ELR (cell line): ENCODE measurements around the gene TLR3.
"Not testable (repeated sequence)": the region's sequence is repeated elsewhere in the genome, so short reads cannot be mapped to it uniquely, and the experiment has no call there.

Source experiments
- DNase-seq: peaks from one replicate; pipeline ENCODE4 v3.0.0-alpha.2; 2015; ENCODE audit warnings: low read depth

Gene TLR3

DNA sequence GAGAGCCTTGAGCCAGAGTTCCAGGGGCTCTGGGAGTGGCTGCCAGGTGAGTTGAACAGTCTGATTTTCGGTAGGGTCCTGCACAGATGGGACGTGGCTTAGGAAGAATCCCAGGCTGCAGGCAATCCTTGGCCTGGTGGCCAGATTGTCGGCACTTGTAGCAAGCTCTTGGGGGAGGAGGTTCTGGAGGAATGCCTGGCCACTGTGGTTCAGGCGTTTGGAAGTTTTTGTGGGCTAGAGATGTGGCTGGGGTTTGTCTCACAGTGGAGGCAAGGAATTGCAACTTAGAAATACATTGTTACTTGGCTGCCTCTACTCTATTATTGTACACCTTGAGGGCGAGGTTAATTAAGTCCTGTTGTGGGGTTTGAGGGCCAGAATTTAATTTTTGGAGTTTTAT is 21.5 kb upstream of the TLR3 start:
- DNase-seq = not testable (repeated sequence)

DNA sequence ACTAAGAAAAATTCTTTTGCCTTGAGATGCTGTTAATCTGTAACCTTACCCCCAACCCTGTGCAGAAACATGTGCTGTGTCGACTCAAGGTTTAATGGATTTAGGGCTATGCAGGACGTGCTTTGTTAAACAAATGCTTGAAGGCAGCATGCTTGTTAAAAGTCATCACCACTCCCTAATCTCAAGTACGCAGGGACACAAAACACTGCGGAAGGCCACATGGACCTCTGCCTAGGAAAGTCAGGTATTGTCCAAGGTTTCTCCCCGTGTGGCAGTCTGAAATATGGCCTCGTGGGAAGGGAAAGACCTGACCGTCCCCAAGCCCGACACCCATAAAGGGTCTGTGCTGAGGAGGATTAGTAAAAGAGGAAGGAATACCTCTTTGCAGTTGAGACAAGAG is 18.8 kb upstream of the TLR3 start:
- not testable (repeated sequence) for DNase-seq

DNA sequence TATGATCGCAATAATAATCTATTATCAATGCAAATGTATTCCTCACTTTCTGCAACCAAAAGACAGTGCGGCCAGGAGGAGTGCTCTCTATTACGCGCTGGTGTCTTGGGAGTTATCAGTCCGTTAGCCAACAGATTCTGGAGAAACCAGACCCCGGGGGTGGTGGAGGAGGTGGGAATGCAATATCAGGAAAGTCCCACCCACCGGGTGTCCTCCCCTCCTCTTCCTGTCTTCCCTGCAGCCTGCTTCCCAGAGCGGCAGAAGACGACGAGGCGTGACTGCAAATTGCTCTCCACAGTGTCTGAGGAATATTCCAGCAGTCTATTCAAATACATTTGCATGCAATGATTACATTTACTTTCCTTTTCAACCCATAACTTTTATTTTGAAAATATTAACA is 17.9 kb upstream of the TLR3 start:
- DNase-seq = no peak

DNA sequence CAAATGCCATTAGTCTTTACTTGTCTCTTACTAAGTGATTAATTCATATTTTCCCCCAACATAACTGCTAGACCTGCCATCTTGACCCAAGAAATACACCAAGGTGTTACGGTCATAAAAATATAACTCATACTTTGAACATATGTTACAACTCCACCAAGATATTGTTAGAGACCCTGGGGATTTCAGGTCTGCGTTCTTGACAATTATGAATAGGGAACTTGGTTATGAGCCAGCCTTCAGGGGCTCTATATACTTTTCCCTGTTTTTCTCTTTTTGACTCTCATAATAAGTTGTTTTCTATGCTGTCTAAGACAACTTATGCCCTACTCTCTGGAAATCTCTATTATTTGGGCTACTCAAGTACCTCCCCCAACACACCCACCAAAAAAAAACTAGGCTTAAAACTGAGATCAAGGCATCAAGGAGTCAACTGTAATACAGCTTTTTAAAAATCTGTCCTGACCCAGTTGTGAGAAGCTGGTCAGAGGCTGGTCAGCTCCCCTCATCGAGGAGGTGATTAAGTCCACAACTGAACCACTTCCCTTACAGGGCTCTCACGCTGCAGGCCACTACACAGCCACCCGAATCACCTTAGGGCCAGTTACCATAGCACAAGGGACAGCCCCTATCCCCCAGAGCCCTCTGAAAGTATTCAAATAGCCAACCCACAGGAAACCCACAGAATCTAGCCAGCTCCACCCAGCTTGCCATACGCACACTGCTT is 10.5 kb upstream of the TLR3 start:
- no peak for DNase-seq

DNA sequence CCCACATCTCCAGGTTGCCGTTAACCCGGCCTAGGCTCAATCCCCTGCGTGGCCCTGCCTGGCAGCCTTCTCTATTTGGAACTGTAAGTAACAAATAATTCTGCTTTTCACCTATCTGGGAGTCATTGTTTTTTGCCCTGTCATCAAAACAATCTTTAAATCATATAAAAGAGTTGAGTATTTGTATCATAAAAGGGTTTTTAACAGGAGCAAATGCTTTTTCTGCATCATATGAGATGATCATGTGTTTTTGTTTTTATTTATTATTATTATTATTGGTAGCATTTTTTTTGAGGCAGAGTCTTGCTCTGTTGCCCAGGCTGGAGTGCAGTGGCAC is 10.0 kb upstream of the TLR3 start:
- DNase-seq = no peak

DNA sequence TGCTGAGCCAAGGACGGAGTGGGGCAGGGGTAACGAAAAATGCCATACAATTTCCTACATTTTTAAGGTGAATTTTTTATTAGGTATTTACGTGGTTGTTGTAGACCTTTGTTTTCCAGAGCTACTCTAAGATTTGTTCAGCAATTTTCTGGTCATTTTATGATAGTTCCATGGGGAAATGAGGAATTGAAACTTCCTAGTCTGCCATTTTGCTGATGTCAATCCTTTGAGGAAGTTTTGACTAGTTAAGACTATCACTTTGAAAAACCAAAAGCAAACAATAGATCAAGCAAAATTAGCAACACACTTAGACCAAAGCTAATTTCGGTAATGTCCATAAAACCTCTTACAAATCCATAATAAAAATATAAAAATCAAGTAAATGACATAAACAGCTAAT is 7.0 kb upstream of the TLR3 start:
- DNase-seq = no peak

DNA sequence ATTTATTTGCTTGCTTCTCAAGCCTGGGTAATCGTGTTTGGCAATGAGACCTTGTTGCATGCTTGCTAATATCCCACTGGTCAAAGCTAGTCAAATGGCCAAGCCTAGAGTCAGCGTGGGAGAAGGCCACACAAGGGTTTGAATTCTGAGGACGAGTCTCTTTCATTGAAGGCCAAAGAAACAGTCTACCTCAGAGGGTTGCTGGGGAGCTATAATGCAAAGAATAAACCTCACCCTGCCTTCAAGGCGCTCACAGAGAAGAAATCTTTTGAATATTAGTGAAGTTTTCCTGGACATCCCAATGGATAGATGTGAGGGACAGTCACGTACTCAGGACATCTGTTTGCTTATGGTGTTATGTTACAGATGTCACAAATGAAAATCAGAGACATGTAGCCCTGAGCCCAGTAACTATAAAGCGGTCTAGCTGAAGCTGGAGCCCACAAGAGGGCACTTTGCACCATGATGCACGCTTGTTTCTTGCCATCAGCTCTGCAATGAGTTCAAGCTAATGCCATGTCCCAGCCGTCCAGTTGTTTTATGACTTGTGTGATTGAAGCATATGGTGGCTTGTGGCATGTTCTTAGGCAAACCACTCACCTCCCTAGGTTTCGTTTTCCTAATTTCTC is 1.1 kb upstream of the TLR3 start:
- DNase-seq = peak; percentile 56

DNA sequence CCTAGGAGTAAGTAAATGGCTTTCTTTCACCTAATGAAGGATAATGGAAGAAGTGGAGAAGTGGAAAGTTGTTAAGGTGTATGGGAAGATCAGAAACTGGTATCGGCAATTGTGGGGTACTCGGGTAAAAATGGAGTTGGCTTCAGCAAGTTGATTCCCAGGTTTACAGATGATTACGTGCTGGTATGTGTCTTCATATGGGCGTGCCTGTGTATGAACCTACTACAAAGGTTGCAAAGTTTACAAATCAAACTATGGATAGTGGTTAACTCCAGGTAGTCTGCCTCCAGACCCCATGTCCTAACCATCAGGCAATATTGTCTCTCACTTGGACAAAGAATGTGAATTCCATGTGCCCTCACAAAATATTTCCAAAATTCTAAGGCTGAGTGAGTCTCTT is 773 bp downstream of the TLR3 start:
- no peak for DNase-seq

DNA sequence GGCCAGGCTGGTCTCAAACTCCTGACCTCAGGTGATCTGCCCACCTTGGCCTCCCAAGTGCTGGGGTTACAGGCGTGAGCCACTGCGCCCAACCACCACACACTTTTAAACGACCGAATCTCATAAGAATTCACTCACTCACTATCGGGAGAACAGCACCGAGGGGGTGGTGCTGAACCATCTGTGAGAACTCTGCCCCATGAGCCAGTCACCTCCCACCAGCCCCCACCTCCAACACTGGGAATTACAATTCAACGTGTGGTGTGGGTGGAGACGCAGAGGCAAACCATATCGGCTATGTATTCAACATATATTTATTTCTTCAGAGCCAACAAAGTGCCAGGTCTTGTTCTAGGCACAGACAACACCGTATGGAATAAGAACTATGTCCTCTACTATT is 3.6 kb downstream of the TLR3 start:
- DNase-seq = no peak

DNA sequence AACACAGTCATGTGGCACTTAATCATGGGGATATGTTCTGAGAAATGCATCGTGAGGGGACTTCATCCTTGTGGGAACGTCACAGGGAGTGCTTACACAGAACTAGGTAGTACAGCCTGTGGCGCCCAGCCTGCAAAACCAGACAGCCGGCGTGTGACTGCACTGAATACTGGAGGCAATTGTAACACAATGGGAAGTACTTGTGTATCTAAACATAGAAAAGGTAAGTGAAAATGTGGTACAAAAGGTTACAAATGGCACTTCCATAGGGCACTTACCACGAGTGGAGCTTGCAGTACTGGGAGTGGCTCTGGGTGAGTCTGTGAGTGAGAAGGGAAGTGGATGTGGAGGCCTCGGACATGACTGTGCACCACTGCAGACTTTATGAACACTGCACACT is 5.2 kb downstream of the TLR3 start:
- no peak for DNase-seq

DNA sequence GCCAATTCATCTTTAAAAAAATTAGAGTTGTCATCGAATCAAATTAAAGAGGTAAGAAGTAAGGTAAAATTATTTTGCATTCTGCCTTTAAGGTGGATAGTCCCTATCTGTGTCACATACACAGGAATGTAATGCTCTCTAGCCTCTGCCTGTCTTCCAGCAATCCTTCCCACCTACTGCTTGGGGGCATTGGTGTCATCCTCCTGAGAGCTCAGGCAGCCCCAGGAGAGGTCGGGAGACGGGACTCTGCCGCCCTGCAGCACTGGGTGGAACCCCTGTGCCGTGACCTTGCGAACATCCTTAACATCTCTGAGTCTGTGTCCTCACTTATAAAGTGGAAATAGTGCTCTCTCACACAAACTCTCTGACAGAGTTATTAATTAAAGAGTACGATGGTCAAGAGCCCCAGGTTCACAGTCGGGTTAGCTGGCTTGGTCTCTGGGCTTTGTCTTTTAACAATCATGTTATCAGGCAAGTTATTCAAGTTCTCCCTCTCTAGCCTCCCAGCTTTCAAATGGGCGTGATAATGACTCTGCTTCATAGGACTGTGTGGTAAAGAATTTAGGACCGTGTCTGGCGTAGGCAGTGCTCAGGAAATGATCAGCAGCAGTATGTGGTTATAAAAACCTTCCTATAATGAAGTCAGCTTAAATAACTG is 10.2 kb downstream of the TLR3 start:
- DNase-seq = no peak

DNA sequence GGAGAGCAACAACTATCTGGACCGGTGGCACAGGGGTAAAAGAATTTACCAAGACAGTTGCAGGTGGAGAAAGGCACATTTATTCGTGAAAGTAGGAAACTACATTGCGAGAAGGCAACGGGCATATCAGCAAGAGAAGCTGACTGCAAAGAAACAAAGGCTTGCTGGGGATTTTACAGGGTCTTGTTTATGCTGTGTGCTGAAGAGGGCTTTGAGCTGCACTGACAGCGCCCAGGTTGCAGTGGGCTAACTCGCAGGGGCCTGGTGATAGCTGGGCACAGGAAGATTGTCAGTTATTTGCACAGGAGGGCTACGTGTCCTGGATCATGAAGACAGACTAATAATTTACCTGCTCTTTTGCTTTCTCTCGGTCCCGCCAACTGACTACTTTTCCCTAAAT is 10.7 kb downstream of the TLR3 start:
- DNase-seq = no peak

DNA sequence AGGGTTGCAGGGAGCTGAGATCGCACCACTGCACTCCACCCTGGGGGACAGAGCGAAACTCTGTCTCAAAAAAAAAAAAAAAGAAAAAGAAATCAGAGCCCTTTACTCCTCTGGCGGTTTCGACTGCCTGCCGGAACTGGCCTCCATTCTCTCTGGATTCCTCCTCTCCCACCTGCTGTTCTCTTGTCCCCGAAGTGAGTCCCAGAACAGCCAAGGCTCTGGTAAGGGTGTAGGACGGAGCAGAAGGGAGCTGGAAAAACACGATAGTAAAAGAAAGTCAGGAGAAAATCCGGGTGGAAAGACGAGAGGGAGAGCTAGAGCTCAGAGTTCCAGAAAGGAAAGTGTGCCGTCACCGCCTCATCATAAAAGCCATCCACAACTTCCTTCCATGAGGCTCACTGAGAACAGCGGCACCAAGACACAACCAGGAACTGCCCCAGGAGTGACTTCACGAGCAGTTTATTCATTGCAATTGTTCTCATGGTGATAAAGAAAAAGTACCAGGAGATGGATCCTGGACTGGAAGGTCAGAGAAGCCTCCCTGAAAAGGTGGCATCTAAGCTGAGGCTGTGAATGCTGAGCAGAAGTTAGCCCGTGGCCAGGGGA is 12.3 kb downstream of the TLR3 start:
- DNase-seq = no peak

DNA sequence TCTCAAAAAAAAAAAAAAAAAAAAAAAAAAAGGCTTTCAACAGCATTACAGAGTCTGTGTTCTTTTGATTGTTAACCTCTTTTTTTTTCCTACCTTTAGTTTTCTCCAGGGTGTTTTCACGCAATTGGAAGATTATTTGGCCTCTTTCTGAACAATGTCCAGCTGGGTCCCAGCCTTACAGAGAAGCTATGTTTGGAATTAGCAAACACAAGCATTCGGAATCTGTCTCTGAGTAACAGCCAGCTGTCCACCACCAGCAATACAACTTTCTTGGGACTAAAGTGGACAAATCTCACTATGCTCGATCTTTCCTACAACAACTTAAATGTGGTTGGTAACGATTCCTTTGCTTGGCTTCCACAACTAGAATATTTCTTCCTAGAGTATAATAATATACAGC is 13.3 kb downstream of the TLR3 start:
- no peak for DNase-seq

DNA sequence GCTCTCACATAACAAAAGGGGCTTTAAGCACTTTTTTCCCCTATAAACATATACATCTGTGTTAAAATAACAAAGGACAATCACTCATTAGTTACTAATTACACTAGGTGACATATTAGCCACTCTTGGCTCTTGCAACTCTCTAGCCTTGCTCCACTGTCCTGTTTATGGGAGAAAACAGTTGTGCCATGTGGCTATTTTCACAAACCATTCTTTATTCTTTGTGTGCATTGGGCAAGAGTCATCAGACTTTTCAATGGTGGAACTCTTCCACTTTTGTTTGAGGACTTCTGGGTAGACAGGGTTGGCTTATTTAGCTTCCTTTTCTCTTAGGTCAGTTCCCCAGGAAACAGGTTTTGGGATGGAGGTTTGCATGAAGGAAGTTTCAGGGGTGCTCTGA is 19.6 kb downstream of the TLR3 start:
- DNase-seq = no peak

DNA sequence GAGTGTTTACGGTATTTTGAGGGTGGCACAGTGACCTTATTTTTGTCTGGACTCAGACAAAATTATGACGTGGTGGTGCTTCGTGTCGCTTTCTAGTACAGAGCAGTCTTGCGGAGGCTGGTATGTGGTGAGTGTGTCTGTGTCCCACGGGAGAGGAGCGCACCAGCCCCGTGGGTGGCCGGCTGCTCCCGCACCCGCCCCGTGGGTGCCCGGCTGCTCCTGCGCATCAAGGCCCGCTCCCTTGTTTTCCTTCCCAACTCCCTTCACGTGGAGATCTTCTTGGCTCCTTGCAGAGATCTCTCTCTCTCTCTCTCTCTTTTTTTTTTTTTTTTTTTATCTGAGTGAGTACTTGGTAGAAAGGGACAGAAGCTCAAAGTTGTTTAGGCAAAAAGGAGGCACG is 23.3 kb downstream of the TLR3 start:
- DNase-seq = no peak

DNA sequence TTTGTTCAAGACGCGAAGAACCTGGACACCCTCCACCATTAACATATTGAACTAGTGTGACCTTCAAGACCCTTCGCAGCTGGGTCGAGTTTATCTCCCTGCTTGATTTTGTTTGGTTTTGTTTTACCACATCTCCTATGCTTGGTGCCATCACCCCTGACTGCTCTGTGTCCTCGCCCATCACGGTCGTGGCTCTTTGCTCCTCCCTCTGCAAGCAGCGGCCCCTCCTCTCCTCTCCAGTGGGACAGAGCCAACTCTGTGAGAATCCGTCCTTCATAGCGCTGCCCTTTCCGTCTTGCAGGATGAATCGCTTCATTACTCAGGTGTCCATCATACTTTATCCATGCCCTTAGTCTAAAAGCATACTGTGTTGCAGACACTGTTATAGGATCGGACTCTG is 26.4 kb downstream of the TLR3 start:
- no peak for DNase-seq

DNA sequence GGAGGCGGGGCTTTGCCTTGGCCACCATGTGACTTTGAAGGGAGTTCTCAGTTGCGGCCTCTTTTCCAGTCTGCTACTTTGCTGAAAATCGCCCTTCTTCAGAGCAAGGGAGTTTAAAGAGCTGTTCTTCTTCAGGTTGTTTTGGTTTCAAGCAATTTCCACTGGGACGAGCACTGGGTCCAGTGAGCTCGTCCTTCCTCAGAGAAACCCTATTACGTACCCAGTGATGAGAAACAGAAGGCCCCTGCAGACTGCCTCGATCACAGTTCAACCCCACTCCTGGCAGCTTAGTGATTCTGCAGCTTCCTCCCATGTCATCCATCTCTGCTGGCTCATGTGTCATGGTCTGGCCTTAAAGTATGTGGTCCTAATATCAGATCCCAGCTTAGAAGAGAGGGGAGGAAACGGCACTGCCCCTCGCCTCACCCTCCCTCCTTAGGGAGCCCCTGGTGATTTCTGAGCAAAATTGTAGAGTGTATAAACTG is 27.8 kb downstream of the TLR3 start:
- no peak for DNase-seq

DNA sequence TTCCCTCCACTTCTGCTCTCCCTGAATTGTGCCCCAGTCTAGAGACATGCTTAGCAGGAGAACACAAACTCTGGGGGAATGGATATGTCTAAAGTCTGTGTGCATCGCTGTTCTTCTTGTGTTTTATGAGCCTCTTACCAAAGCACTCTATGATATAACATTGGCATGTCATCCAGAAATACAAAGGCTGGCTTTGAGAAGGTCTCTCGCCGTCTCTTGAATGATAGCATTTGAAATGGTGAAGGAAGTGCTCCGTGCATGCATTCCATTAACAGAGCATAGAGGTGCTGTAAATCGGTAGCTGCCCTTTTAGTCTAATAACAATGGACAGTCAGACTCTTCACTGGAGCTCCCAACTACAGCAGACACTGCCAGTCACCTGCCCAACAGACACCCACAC is 28.4 kb downstream of the TLR3 start:
- no peak for DNase-seq

DNA sequence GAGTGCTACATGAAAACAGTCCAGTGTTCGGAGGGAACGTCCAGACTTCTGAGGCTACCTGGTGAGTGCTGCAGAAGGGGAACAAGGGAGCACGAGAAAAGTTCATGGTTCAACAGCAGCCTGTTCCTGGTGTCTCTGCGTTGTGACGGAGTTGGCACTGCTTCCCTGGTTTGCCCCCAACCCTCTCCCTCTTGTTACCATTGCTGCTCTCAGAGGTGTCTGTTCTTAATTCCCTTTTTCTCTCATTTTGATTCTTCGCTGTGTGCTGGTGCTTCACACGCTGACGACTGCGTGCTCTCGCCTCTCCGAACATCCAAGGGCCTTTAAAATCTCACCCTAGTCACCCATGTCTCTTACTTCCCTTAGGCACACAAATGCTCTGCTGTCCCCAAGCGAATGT is 34.0 kb downstream of the TLR3 start:
- DNase-seq = no peak

DNA sequence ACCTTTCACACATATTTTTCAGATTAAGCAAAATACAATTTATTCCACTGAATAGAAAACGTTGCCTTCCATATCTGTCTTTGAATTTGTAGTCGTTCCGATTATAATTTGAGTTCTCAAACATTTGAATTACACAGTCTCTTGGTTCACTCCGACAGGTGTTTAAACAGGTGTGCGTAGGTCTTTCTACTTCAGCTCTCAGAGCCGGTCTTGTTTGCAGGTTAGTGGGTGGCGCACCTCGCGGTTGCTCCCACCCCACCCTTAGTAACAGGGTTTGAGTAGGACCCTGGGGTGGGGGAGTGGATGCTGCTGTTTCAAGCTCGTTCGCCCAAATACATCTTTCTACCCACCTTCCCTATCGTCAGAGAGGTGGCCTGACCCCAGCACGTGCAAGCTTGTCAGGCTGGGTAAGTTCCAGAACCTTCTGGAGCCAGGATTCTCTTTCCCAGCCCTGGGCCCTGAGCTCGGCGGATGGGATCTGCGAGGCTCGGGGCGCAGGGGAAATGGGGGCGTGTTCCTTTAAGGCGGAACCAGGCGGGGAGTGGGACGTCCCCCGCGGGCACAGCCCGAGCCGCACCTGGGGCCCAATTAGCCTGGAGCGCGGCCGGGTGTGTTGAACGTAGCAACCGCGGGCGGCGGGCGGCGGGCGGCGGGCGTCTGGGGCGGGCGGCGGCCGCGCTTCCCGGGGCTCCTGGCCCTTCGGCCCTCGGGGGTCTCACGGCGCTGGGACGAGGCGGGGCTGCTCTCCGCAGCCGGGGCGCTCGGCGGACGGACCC is 35.3 kb downstream of the TLR3 start, which contains the start of gene FAM149A:
Gene FAM149A, plus strand, starts transcription at position 591 of the 776 bp plus-strand sequence.
- no peak for DNase-seq
